HG02885 (cell line): ENCODE results near the gene SRL.

Experiments
- ATAC-seq: cut with Tn5 transposase; IDR thresholded peaks from one replicate; pipeline ENCODE4 v1.9.1; 2021; ENCODE audit warnings: mild to moderate bottlenecking; ENCODE audit not compliant: unreplicated experiment, poor library complexity

Gene SRL

DNA sequence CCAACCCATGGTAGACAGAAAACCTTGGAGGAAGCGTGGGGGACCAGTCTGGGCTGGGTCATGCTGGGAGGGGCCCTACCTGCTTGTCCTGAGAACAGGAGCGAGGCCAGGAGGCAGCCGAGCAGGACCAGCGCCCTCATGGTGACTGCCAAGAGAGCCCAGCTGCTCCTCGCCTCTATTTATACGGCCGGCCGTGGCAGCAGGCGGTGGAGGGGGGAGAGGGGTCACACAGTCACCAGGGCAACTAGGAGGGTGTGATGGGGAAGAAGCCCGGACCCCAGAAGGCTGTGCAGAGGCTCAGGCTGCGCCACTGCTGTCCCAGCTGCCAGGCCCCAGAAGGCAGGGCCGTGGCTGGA is at the start of gene SRL:
SRL (minus strand) TSS at position 153 of the 356 bp plus-strand sequence; CDS start at position 140, 13 bp downstream.
- no peak for ATAC-seq

DNA sequence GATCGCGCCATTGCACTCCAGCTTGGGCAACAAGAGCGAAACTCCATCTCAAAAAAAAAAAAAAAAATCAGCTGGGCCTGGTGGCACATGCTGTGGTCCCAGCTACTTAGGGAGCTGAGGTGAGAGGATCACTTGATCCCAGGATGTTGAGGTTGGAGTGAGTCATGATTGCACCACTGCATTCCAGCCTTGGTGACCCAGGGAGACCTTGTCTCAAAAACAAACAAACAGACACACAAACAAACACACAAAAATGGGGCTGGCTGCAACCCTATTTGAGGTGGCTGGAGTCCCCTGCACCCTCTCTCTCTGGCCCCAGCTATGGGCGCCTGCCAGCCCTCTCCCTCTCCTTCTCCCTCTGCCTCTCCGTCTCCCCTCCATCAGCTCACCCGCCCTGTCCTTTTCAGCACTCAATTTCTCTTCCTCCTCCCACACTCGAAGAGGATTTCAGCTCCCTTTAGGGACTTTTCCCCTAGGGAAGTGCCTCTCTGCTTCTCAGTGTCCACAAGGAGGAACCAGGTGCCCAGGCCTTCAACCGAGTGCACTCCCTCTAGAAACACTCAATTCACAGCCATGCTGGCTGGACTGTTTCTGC is 48.5 kb upstream of the SRL start:
- no peak for ATAC-seq

DNA sequence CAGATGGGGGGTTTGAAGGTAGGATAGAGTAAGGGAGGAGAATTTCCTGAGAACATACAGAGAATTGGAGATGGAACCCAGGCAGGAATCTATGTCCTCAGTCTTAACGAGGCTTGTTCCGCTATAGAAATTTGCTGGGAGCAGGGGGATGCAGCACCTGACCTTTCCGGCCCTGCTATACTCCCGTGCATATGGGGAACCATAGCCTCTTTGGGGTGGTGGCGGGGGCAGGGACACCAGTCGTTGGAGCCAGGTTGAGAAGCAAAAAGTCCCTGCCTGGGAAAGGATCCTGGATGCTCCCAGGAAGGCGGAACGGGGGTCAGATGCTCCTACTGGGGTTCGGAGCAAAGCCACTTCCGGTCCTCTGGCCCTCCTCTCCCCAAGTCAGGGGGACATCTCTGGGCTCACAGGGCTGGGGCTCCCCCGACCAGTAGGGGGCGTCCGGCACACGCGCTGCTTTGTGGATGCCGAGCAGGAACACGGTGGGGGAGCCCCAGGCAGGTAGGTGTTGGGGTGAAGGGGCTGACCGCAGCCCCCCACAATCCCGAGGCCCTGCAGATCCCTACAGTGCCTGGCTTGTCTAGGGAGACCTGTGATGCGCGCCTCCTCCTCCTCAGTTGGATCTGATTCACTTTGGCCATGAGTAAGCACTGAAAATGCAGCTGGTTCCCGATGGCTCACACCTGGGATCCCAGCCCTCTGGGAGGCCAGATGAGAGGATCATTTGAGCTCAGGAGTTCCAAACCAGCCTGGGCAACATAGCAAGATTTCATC is 46.5 kb upstream of the SRL start:
- peak; percentile 73 for ATAC-seq

DNA sequence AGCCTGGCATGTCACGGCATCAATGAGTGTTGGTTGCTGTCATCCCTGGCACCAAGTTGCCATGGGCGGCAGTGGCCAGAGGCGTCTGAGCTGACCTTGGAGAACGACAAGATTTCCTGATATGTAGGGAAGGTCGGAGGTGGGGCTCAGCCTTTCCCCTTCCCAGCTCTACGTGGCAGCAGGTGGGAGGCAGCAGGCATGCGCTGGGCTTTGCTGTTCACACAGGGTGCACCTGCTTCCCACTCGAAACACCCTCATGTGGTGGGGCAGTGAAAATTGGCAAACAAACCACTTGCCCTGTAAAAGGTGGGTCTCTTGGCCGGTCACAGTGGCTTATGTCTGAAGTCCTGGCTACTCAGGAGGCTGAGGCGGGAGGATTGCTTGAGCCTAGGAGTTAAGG is 43.3 kb upstream of the SRL start:
- ATAC-seq = no peak

DNA sequence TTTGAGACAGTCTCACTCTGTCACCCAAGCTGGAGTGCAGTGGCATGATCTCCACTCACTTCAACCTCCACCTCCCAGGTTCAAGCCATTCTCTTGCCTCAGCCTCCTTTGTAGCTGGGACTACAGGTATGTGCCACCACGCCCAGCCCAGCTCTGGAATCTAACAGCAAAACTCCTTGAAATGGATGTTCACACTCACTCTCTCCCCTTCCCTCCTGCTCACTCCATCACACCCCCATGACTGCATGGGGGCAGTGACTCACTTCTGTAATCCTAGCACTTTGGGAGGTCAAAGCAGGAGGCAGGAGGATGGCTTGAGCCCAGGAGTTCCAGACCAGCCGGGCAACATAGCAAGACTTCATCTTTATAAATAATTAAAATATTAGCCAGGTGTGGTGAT is 42.1 kb upstream of the SRL start:
- no peak for ATAC-seq

DNA sequence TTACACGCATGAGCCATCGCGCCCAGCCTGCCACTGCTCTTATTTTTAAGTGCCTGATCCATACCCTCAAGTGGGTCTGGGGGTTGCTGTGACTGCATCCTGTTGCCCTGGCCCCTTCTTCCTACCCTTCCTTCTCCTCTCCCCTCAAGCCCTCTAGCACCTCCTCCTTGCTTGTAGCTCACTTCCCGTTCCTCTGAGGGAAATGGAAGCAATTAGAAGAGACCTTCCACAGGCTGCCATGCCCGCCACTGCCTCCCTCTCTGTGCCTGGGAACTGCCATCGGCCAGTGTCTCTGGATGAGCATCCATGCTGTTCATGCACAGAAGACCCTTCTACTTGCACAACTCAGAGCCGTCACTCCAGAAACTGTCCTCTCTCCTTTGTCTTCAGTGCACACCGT is 41.6 kb upstream of the SRL start:
- no peak for ATAC-seq

DNA sequence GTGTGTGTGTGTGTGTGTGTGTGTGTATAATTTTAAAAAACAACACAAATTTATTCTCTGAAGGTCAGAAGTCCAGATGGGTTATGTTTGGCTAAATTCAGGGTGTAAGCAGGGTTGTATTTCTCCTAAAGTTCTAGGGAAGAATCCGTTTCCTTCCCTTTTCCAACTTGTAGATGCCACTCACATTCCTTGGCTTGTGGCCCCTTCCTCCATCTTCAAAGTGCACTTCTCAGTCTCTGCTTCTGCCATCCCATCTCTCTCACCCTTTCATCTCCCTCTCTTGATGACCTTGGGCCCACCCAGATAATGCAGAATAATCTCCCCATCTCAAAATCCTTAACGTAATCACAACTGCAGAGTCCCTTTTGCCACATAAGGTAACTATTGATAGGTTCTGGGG is 38.7 kb upstream of the SRL start:
- no peak for ATAC-seq

DNA sequence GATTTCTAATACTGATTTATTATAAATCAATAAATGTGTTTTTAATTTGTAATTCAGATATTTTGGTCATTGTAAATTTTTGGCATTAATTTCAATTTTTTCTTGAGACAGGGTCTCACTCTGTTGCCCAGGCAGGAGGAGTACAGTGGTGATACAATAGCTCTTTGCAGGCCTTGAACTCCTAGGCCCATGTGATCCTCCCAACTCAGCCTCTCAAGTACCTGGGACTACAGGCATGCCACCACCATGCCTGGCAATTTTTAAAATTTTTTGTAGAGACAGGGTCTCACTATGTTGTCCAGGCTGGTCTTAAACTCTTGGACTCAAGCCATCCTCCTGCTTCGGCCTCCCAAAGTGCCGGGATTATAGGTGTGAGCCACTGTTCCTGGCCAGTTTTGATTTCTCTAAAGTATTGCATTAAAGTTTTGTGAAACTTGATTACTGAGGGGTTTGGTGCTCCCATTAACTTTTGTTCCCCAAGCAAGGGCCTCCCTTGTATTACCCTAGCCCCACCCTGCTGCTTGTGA is 36.2 kb upstream of the SRL start:
- ATAC-seq = no peak

DNA sequence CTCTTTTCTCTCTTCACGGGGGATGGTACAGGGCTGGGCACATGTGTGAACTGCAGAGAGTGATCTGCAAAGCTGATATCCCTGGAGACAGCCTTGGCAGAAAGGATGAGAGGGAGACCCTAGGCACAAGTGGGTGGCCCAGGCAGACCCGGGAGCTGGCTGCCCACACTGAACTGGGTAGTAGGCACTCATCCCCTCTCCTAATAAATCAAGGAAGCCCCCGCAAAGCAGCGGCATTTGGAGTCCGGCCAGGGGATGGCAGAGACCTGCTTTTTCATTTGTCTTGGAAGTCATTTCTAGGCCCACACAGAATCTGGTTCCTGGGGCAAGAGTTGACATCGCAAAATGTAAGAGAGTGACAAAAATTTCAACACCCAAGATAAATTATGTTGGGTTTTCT is 34.0 kb upstream of the SRL start:
- no peak for ATAC-seq

DNA sequence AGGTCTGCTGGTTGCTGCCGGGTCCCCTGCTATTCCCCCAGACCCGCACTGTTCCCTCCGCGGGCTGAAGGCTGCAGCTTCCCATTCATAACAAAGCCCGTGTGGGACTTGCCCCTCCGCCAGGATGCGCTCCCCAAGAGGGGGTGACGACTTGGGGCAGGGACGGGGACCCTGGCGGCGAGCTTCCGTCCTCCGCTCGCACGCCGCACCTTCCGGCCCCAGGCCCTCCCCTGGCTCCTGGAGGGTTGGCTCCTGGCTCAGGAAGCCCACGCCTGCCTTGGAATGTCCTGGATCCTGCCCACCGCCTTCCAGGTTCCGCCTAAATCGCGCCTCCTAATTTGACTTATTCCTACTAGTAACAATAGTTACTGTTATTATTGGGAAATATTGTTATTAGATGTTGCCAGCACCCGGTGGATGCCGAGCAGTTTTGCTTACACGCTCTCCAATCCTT is 32.0 kb upstream of the SRL start:
- ATAC-seq = no peak

DNA sequence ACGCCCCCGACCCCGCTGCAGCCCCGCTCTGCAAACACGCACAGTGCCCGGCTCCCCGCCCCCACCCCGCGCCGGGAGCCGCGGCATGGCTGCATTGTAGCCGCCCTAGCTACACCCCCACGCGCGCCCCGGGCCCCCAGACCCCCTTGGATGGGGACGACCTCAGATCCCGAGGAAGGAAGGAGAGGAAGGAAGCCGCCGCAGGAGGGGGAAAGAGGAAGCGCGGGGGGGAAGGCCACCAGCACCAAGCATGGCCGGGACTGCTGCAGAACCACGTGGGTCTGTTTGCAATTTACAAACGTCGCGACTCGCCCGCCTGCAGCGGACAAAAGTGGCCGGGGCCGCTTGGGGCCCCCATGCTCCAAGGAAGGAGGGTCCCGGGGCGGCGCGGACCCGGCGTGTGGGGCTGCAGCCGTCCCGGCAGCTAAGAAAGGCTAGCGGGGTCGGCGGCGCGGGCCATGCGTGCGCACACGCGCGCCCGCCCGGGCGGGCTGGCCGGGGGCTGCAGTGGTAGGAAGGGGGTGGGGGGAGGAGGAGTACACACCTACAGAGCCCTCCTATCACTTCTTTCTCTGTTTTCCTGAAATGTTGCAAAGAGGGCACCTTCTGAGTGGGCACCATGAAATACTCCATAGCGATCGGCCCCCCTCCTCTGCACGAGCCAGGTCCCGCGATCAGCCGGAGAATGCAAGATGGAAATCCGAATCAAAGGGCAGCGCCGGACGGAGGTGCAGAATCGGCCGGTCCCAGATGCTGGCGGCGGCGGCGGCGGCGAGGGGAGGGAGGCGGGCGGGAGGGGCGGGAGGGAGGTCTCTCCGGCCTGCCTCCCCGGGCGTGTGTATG is 30.5 kb upstream of the SRL start:
- ATAC-seq = peak; percentile 6

DNA sequence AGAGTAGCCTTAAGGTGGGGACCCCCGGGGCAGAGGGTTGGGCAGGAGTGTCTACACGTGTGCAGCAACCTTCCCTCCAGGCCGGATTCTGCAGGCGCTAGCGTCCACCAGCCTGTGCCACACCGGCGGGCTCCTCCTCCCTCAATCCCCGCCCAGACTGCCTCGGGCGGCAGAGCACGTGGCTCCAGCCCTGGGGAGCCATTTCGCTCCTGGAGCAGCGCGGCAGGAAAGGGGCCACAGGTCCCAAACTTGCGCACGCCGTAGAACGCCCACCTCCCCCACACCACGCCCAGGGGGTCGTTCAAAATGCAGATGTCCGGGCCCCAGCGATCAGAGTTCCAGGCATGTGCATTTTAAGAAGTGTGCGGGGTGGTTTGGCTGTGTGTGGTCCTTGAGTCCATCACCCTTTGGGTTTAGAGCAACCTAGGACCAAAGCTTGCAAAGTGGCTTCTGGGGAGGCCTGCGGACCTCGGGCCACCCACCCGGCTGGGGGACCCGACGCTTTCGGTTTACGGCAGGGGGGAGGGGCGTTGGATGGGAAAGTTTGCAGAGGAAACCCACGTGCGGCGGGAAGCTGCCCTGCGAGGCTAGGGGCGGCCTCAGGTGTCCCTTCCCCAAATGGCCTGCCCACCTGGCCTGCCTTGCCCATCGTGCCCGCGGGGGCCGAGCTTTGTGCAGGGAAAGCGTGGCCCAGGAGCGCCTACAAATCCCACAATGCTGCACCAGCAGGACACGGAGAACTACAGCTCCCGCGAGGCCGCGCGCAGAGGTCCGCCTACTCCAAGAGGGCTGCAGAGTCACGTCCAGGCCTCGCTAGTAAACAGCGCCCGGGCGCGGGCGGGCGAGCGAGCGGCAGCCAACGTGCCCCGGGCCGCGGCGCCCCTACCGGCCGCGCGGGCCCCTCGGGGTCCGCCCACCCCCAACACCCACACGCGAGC is 29.6 kb upstream of the SRL start:
- peak; percentile 67 for ATAC-seq

DNA sequence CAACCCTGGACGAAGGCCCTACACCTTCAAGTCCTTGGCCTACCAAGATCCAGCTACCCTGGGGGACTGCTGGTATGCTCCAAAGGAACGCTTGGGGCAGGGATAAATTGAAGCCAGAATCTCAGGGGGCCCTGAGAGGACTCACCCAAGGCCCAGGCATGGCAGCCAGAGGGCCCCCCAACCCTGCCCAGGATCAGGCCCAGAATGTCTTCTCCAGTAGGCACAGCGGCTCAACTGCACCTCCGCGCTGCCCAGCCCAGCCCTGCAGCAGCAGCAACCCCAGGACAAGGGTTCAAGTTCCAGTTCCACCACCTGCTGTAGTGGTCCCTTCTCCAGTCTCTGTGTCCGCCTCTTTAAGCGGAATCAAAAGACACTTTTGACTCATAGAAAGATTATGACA is 28.7 kb upstream of the SRL start:
- no peak for ATAC-seq

DNA sequence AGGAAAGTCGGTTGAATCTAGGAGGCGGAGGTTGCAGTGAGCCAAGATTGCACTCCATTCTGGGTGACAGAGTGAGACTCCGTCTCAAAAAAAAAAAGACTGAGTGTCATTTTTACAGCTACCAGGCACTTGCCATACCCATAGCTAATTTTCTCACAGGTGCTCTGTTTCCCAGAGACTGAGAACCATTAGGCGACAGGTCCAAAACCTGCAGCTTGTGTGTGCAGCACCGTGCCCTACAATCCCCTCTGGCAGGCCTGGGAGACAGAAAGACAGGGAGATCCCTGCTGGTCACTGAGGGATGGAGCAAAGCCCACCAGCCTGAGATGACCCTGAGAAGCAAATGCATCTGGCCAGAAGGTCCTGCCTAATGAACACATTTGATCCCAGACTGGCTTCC is 28.2 kb upstream of the SRL start:
- no peak for ATAC-seq

DNA sequence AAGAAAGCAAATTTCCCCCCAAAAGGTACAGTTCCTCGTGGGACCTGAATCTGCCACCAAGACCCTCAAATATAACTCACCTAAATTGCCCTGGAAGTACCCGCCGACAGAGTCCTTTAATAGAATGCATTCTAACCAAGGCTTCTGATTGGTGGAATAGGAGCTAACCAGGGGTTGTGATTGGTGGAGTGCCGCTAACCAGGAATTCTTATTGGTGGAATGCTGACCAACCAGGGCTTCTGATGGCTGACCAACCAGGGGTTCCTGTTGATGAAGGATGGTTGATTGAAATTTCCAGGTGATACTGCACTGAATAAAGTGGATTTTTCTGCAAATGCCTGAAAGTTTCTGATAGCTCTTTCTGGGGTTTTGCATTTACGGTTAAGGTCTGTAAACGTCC is 24.5 kb upstream of the SRL start:
- ATAC-seq = no peak

DNA sequence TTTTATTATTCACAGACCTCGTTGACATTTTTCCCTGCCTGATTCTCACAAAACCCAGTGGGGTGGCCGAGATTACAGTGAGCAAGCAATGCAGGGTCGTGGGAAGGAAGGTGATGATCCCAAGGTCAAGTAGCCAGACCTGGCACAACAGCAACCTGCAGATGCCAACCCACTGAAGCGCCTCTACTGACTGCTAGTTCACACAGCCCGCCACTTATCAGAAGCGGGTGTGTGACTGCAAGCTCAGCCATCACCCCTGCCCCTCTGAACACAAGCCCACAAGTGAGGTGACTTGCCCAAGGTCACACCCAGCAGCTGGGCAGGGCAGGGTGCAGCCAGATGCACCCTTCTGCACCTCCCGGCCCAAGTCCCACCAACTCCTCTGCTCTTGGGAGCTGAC is 23.8 kb upstream of the SRL start:
- ATAC-seq = no peak

DNA sequence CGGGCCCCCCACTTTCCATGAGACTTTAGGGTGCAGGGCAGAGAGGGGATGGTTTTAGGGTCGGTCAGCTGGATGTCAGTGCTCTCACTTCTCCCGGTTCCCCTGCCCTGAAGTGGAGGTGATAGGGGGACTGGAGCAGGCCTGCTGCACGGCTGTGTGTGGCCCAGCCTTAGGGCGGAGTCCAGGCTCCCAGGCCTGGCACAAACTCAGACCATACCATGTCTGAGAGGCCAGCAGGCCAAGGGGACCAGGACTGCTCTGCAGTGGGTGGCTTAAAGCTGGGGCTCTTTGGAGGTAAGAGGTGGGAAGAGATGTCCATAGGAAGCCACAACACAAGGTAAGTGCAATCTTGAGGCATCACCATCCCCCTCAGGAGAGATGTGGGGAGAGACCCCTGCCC is 22.7 kb upstream of the SRL start:
- ATAC-seq = no peak

DNA sequence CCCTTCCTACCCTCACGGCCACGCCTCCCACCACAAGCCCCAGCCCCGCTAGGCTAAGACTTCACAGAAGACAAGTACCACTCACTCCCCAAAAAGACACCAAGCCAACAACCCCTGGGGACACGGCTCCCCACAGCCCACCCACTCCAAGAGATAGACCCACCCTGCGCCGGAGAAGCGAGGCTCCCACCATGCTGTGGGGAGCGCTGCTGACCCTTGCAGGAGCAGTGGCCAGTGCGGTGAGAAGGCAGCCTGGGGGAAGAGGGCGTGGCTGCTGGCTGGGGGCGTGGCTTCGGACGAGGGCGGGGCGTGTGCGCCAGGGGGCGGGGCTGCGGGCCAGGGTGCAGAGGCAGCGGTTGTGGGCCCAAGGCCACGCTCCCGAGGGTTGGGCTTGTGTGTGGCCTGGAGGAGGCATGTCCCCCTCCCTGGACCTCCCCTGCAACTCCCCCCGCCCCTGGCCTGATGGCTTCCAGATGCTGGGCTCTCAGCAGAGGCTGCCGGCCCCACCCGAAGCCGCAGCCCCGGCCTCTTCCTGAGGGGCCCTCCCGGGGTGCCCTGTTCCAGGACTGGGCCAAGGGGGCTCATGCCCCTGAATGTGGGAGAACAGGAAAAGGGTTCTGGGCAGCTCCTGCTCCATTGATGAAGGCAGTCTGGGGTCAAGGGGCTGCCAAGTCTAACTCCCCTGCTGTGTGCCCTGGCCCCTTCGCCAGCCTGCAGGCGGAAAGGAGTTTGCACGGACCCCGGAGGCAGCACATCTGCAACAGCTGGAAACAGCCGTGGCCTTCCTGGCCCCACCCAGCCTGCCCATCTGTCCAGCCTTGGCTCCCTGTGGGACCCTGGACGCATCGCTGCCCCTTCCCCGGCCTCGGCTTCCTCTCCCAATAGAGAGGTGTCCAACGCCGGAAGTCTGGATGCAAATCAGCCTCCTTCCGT is 21.9 kb upstream of the SRL start:
- ATAC-seq = no peak

DNA sequence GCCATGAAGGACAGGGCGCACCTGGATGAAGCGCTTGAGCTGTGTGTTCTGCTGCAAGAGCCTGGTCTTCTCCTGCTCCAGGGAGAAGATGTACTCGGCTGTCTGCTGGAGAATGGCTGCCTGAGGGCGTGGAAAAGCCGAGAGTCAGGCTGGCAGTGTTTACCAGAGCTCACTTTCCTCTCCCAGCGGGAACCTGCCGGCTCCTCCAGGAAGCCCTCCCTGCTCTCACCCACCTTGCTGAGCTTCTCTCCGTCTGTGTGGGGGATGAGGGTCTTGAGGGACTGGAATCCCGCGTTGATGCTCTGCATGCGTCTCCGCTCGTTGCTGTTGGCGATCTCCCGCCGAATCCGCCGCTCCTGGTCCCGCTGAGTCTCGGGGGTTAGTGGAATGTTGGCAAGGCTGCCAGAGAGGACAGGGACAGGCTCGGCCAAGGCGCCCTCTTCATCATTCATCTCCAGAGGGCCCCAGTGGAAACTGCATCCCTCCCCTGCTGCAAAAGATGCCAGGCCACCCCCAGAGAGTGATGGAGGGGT is 20.5 kb upstream of the SRL start:
- no peak for ATAC-seq
